ENCODE measurements around the gene ARHGAP10.
"Not testable (repeated sequence)": the region's sequence is repeated elsewhere in the genome, so short reads cannot be mapped to it uniquely, and the experiment has no call there.

ARHGAP10 gene

GRCh38 chr4:147899512-147899911 lies 167.6 kb downstream of the ARHGAP10 start:
- TF ChIP-seq POLR2A (IDR thresholded peaks at IDR 0.05; ENCODE audit: low read length) (no peak), GATA1 (IDR thresholded peaks at IDR 0.05; ENCODE audit: low read depth, low read length) (no peak)
- DNase-seq: no peak

GRCh38 chr4:147901388-147901787 lies 169.5 kb downstream of the ARHGAP10 start:
- TF ChIP-seq GATA1 (IDR thresholded peaks at IDR 0.05; ENCODE audit: low read depth, low read length): no peak
- TF ChIP-seq POLR2A (IDR thresholded peaks at IDR 0.05; ENCODE audit: low read length): no peak
- no peak for DNase-seq

- no peak for DNase-seq
- TF ChIP-seq POLR2A (IDR thresholded peaks at IDR 0.05; ENCODE audit: low read length) (no peak), GATA1 (IDR thresholded peaks at IDR 0.05; ENCODE audit: low read depth, low read length) (no peak)
Observed at GRCh38 chr4:147901916-147902315, 170.0 kb downstream of the ARHGAP10 start.

GRCh38 chr4:147909225-147909624 lies 177.3 kb downstream of the ARHGAP10 start:
- no peak for DNase-seq

GRCh38 chr4:147910315-147910714 lies 178.4 kb downstream of the ARHGAP10 start:
- DNase-seq: no peak
- TF ChIP-seq POLR2A (IDR thresholded peaks at IDR 0.05; ENCODE audit: low read length): no peak

More at GRCh38 chr4:147909225-147909624, 177.3 kb downstream of the ARHGAP10 start:
- no peak for TF ChIP-seq POLR2A (IDR thresholded peaks at IDR 0.05; ENCODE audit: low read length)
- no peak for TF ChIP-seq GATA1 (IDR thresholded peaks at IDR 0.05; ENCODE audit: low read depth, low read length)

GRCh38 chr4:147912106-147912505 lies 180.2 kb downstream of the ARHGAP10 start:
- not testable (repeated sequence) for DNase-seq

- TF ChIP-seq GATA1 (IDR thresholded peaks at IDR 0.05; ENCODE audit: low read depth, low read length) (no peak), POLR2A (IDR thresholded peaks at IDR 0.05; ENCODE audit: low read length) (no peak)
- no peak for DNase-seq
Observed at GRCh38 chr4:147913137-147913536, 181.2 kb downstream of the ARHGAP10 start.

- no peak for TF ChIP-seq POLR2A (IDR thresholded peaks at IDR 0.05; ENCODE audit: low read length)
- TF ChIP-seq GATA1 (IDR thresholded peaks at IDR 0.05; ENCODE audit: low read depth, low read length): no peak
- DNase-seq: no peak
Observed at GRCh38 chr4:147916351-147916750, 184.5 kb downstream of the ARHGAP10 start.

- no peak for DNase-seq
- TF ChIP-seq GATA1 (IDR thresholded peaks at IDR 0.05; ENCODE audit: low read depth, low read length): no peak
- TF ChIP-seq POLR2A (IDR thresholded peaks at IDR 0.05; ENCODE audit: low read length): no peak
Observed at GRCh38 chr4:147923381-147923780, 191.5 kb downstream of the ARHGAP10 start.

- TF ChIP-seq GATA1 (IDR thresholded peaks at IDR 0.05; ENCODE audit: low read depth, low read length) (no peak), POLR2A (IDR thresholded peaks at IDR 0.05; ENCODE audit: low read length) (no peak)
- no peak for DNase-seq
Observed at GRCh38 chr4:147923854-147924253, 192.0 kb downstream of the ARHGAP10 start.

GRCh38 chr4:147924604-147925412 lies 192.9 kb downstream of the ARHGAP10 start:
- DNase-seq: no peak
- TF ChIP-seq POLR2A (IDR thresholded peaks at IDR 0.05; ENCODE audit: low read length): no peak
- TF ChIP-seq GATA1 (IDR thresholded peaks at IDR 0.05; ENCODE audit: low read depth, low read length): no peak

GRCh38 chr4:147927377-147928137 lies 195.7 kb downstream of the ARHGAP10 start:
- TF ChIP-seq POLR2A (IDR thresholded peaks at IDR 0.05; ENCODE audit: low read length) (no peak), GATA1 (IDR thresholded peaks at IDR 0.05; ENCODE audit: low read depth, low read length) (no peak)

GRCh38 chr4:147928400-147928799 lies 196.5 kb downstream of the ARHGAP10 start:
- DNase-seq: no peak
- TF ChIP-seq GATA1 (IDR thresholded peaks at IDR 0.05; ENCODE audit: low read depth, low read length) (no peak), POLR2A (IDR thresholded peaks at IDR 0.05; ENCODE audit: low read length) (no peak)

More at GRCh38 chr4:147927377-147928137, 195.7 kb downstream of the ARHGAP10 start:
- no peak for DNase-seq

GRCh38 chr4:147929746-147930145 lies 197.9 kb downstream of the ARHGAP10 start:
- no peak for DNase-seq
- TF ChIP-seq POLR2A (IDR thresholded peaks at IDR 0.05; ENCODE audit: low read length) (no peak), GATA1 (IDR thresholded peaks at IDR 0.05; ENCODE audit: low read depth, low read length) (no peak)

- DNase-seq: no peak
- TF ChIP-seq GATA1 (IDR thresholded peaks at IDR 0.05; ENCODE audit: low read depth, low read length): no peak
- no peak for TF ChIP-seq POLR2A (IDR thresholded peaks at IDR 0.05; ENCODE audit: low read length)
Observed at GRCh38 chr4:147933316-147933715, 201.4 kb downstream of the ARHGAP10 start.

Data from erythroblast (primary cell).